ENCODE measurements around the gene INPP5A. TPM values are rescaled to one million over a fixed set of nuclear protein-coding genes. Genes with fewer than 3 reads are reported as not detected.

INPP5A gene
- total RNA-seq, 1 donor from 2014 or later: 14.2 TPM

- no peak for TF ChIP-seq CTCF (IDR thresholded peaks at IDR 0.05)
- no peak for TF ChIP-seq EZH2 (IDR thresholded peaks at IDR 0.05)
- no peak for TF ChIP-seq EZH2phosphoT487 (IDR thresholded peaks at IDR 0.05)
- Mint-ChIP-seq H3K9me3 (peaks cover 20% of the 10 kb centered on the region), H3K27me3 (ENCODE audit: insufficient read depth, low read depth) (peaks cover 8% of the 10 kb centered on the region), H3K4me1 (peaks cover 26% of the 10 kb centered on the region), H3K4me3 (no peak overlapping the region), H3K27ac (no peak overlapping the region), H3K36me3 (peaks cover 8% of the 10 kb centered on the region)
- Histone ChIP-seq H3K9ac (no peak overlapping the region), H3K4me2 (no peak overlapping the region), H3K4me3 (no peak overlapping the region), H3K9me3 (ENCODE audit: low read depth) (no peaks in the 10 kb centered on the region), H3F3A (ENCODE audit: low read depth) (no peaks in the 10 kb centered on the region), H4K20me1 (ENCODE audit: low read depth) (peaks cover 9% of the 10 kb centered on the region), H3K27ac (no peak overlapping the region), H3K79me2 (ENCODE audit: low read depth) (no peaks in the 10 kb centered on the region), H3K36me3 (no peaks in the 10 kb centered on the region), H3K4me1 (no peaks in the 10 kb centered on the region), H3K27me3 (no peaks in the 10 kb centered on the region), H2AFZ (replicated peaks) (no peak overlapping the region)
- DNase-seq (ENCODE audit: low spot score): no peak
Measured at GRCh38 chr10:132624061-132624846, 86.7 kb downstream of the INPP5A start.

GRCh38 chr10:132624847-132625471 lies 87.4 kb downstream of the INPP5A start:
- TF ChIP-seq EZH2 (IDR thresholded peaks at IDR 0.05): no peak
- TF ChIP-seq EZH2phosphoT487 (IDR thresholded peaks at IDR 0.05): no peak
- TF ChIP-seq CTCF (IDR thresholded peaks at IDR 0.05): no peak
- Histone ChIP-seq H3K4me2 (no peak overlapping the region), H3K27ac (no peak overlapping the region), H3K4me1 (no peaks in the 10 kb centered on the region), H3K79me2 (ENCODE audit: low read depth) (no peaks in the 10 kb centered on the region), H4K20me1 (ENCODE audit: low read depth) (peaks cover 9% of the 10 kb centered on the region), H3K36me3 (no peaks in the 10 kb centered on the region), H3K4me3 (no peak overlapping the region), H3K27me3 (no peaks in the 10 kb centered on the region), H3K9ac (no peak overlapping the region), H3K9me3 (ENCODE audit: low read depth) (no peaks in the 10 kb centered on the region), H2AFZ (replicated peaks) (no peak overlapping the region), H3F3A (ENCODE audit: low read depth) (no peaks in the 10 kb centered on the region)
- DNase-seq (ENCODE audit: low spot score): peak; percentile 34
- H3K4me1 Mint-ChIP-seq: peaks cover 26% of the 10 kb centered on the region
- H3K4me3 Mint-ChIP-seq: no peak overlapping the region
- peaks cover 20% of the 10 kb centered on the region for H3K9me3 Mint-ChIP-seq
- peaks cover 8% of the 10 kb centered on the region for H3K27me3 Mint-ChIP-seq (ENCODE audit: insufficient read depth, low read depth)
- H3K27ac Mint-ChIP-seq: no peak overlapping the region
- peaks cover 8% of the 10 kb centered on the region for H3K36me3 Mint-ChIP-seq

- TF ChIP-seq EZH2phosphoT487 (IDR thresholded peaks at IDR 0.05) (no peak), CTCF (IDR thresholded peaks at IDR 0.05) (no peak), EZH2 (IDR thresholded peaks at IDR 0.05) (no peak)
- H3F3A ChIP-seq (ENCODE audit: low read depth): no peaks in the 10 kb centered on the region
- Mint-ChIP-seq H3K27me3 (ENCODE audit: insufficient read depth, low read depth) (peaks cover 8% of the 10 kb centered on the region), H3K27ac (peak overlapping the region; percentile 60), H3K4me1 (peaks cover 29% of the 10 kb centered on the region), H3K4me3 (no peak overlapping the region), H3K9me3 (peaks cover 9% of the 10 kb centered on the region), H3K36me3 (peaks cover 4% of the 10 kb centered on the region)
- H3K27me3 ChIP-seq: no peaks in the 10 kb centered on the region
- H2AFZ ChIP-seq (replicated peaks): no peak overlapping the region
- peaks cover 9% of the 10 kb centered on the region for H4K20me1 ChIP-seq (ENCODE audit: low read depth)
- no peak overlapping the region for H3K4me3 ChIP-seq
- no peaks in the 10 kb centered on the region for H3K36me3 ChIP-seq
- no peak overlapping the region for H3K9ac ChIP-seq
- DNase-seq (ENCODE audit: low spot score): no peak
- H3K9me3 ChIP-seq (ENCODE audit: low read depth): no peaks in the 10 kb centered on the region
- H3K4me1 ChIP-seq: no peaks in the 10 kb centered on the region
- H3K79me2 ChIP-seq (ENCODE audit: low read depth): no peaks in the 10 kb centered on the region
- H3K27ac ChIP-seq: no peak overlapping the region
- H3K4me2 ChIP-seq: no peak overlapping the region
Measured at GRCh38 chr10:132626019-132626760, 88.6 kb downstream of the INPP5A start.
